Measurements from ENCODE around the gene TEX11.

TEX11 gene

GRCh38 chrX:70908541-70908940 lies at the start of gene TEX11:
Gene TEX11, minus strand, starts transcription at chrX:70908711. Its CDS starts 922 bp downstream, at chrX:70907789.
- POLR2A ChIA-PET = no interaction called here
- TF ChIP-seq CTCF (IDR thresholded peaks at IDR 0.05; ENCODE audit: control extremely low read depth, extremely low read depth, low read depth, missing control alignments) = no peak
- DNase-seq (ENCODE audit: extremely low spot score) = no peak
- CTCF ChIA-PET = no interaction called here

DNA sequence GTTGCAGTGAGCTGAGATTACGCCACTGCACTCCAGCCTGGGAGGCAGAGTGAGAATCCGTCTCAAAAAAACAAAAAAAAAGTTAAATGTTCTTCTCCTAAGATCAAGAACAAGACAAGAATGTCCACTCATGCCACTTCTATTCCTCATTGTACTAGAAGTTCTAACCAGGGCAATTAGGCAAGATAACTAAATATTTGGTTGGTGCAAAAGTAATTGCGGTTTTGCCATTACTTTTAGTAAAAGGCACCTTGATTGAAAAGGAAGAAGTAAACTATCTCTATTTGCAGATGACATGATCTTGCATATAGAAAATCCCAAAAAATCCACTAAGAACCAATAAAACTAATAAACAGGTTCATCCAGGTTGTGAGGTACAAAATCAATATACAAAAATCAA lies 46.4 kb upstream of the TEX11 start:
- CTCF ChIA-PET = no interaction called here
- no peak for TF ChIP-seq CTCF (IDR thresholded peaks at IDR 0.05; ENCODE audit: control extremely low read depth, extremely low read depth, low read depth, missing control alignments)
- no peak for DNase-seq (ENCODE audit: extremely low spot score)
- POLR2A ChIA-PET = no interaction called here

DNA sequence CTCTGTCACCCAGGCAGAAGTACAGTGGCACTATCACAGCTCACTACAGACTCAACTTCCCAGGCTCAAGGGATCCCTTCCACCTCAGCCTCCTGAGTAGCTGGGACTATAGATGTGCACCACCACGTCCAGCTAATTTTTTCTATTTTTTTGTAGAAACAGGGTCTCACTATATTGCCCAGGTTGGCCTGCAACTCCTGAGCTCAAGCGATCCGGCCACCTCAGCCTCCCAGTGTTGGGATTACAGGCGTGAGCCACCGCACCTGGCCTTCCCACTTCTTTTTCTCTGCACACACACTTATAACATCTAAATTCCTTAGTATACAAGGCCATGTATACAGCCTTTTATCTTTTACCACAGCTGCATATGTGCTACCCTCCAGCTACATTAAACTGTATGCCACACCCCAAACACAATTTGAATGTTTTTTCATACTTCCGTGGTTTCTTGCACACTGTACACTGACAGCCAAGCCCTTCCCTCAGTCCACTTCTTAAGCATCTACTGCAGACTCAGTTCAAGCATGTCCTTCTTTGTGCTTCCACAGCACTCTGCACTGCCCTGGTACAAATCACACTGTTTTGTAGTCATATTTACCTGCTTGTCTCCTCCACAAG lies 15.9 kb upstream of the TEX11 start:
- ChIA-PET POLR2A (no interaction called here), CTCF (no interaction called here)
- no peak for DNase-seq (ENCODE audit: extremely low spot score)
- no peak for TF ChIP-seq CTCF (IDR thresholded peaks at IDR 0.05; ENCODE audit: control extremely low read depth, extremely low read depth, low read depth, missing control alignments)

DNA sequence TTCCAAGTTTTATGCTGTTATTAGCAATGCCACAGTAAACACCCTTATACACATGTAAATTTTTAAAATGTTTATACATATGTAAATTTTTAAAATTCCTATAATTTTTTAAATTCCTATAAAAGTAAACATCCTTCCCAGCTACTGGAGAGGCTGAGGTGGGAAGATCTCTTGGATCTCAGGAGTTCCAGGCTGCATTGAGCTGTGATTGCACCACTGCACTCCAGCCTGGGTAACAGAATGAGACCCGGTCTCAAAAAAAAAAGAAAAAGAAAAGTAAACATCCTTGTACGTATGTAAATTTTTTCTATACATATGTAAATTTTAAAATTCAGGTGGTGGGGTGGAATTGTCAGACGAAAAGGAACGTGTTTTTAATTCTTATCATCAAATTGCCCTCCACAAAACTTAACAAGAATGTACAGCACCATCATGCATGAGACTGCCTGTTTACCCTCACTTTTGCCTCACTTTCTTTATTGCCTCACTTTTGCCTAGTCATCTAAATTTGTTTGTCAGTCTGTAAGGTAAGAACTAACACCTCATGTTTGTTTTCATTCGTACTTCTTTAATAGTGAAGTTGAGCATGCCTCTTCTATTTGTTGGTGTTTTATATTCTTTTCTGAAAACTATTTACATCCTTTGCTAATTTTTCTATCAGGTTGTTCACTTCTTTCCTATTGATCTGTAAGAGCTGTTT lies 14.4 kb upstream of the TEX11 start:
- CTCF ChIA-PET = no interaction called here
- no peak for DNase-seq (ENCODE audit: extremely low spot score)
- no peak for TF ChIP-seq CTCF (IDR thresholded peaks at IDR 0.05; ENCODE audit: control extremely low read depth, extremely low read depth, low read depth, missing control alignments)
- POLR2A ChIA-PET = no interaction called here

DNA sequence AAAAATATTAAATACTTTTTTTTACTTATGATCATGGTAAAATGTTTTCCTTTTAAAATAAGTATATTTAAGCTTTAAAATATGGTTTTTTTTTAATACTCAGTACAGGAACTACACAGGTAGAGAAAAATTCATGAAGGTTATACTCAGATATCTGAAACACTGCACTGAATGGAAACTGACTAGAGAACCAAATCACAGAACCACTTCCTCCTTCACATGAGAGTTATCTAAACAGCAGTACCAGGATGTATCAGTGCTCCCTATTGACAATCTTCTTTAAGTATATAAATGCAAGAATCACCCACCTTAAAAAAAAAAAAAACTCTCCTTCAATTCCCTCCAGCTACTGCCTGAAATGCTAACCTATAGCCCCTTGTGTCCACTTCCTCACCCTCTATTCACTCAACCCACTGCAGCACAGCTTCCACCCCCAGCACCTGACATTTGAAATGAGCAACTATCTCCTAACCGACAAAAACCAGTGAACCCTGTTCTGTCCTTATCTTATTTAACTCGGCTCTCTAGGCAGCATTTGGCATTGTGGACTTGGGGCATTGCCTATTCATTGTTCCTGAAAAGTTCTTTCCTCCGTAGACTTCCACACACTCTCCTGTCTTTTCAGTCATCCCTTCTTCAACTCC lies 13.3 kb upstream of the TEX11 start:
- ChIA-PET CTCF (no interaction called here), POLR2A (no interaction called here)
- no peak for DNase-seq (ENCODE audit: extremely low spot score)
- TF ChIP-seq CTCF (IDR thresholded peaks at IDR 0.05; ENCODE audit: control extremely low read depth, extremely low read depth, low read depth, missing control alignments) = no peak

GRCh38 chrX:70916754-70917153 lies 8.2 kb upstream of the TEX11 start:
- no peak for DNase-seq (ENCODE audit: extremely low spot score)
- POLR2A ChIA-PET = no interaction called here
- TF ChIP-seq CTCF (IDR thresholded peaks at IDR 0.05; ENCODE audit: control extremely low read depth, extremely low read depth, low read depth, missing control alignments) = no peak
- CTCF ChIA-PET = no interaction called here

Data from GM10248 (cell line).